Endothelial cell of umbilical vein (primary cell): Measurements from ENCODE around the gene LSR. TPM values are rescaled to one million over a fixed set of nuclear protein-coding genes. Genes with fewer than 3 reads are reported as not detected.

Source experiments
- BruUV-seq: library from RNA; stranded (reverse); fragments of 400-500 nt; replicated peaks from 2 replicates; lab custom pipeline; 2021; lab: Mats Ljungman, UMichigan
- CTCF ChIA-PET: fragments of 300-600, 350-600 bp; sonication (Branson Sonifier 250); formaldehyde crosslinking; loops from one replicate; lab custom pipeline; 2021; ENCODE audit warnings: antibody characterized with exemption, inconsistent platforms; lab: Charles Lee
- POLR2A ChIA-PET: fragments of 300-600, 350-600 bp; sonication (Branson Sonifier 250); formaldehyde crosslinking; loops from one replicate; lab custom pipeline; 2021; ENCODE audit warnings: antibody characterized with exemption, inconsistent platforms; lab: Charles Lee
- DNase-seq: peaks from one replicate; pipeline ENCODE4 v3.0.0-alpha.2; 2011; ENCODE audit warnings: low read depth, low spot score
- FAIRE-seq: peaks from 2 replicates; lab custom pipeline; 2011; peaks lifted over from hg19 to GRCh38; lab: Jason Lieb, UNC
- H2AFZ ChIP-seq: 2 replicates; pipeline ENCODE4 v1.6.0; 2012; ENCODE audit warnings: low read depth, low read length, control low read depth, inconsistent platforms
- H3K27ac ChIP-seq: 2 replicates; pipeline ENCODE4 v1.5.1; 2011; ENCODE audit warnings: low read depth, mild to moderate bottlenecking, control low read depth, low read length, moderate library complexity; ENCODE audit not compliant: insufficient read depth
- H3K27me3 ChIP-seq, 2 experiments: 2 replicates each; pipeline versions ENCODE4 v1.6.0 to v1.6.1; 2011; ENCODE audit warnings: low read length in 2 of 2, mixed read lengths in 1 of 2; ENCODE audit not compliant: control insufficient read depth in 2 of 2, insufficient read depth in 2 of 2
- H3K36me3 ChIP-seq, 2 experiments: 2 replicates in 1 of 2; 3 replicates in 1 of 2; pipeline ENCODE4 v1.5.1; 2011; ENCODE audit warnings: low read length in 2 of 2, mild to moderate bottlenecking in 1 of 2, moderate library complexity in 1 of 2; ENCODE audit not compliant: control insufficient read depth in 2 of 2, insufficient read depth in 2 of 2; ENCODE audit errors: extremely low read depth in 1 of 2
- H3K4me1 ChIP-seq: 3 replicates; pipeline ENCODE4 v1.5.1; 2011; ENCODE audit warnings: mild to moderate bottlenecking, low read length; ENCODE audit not compliant: control insufficient read depth, insufficient read depth; ENCODE audit errors: extremely low read depth
- H3K4me2 ChIP-seq: 2 replicates; pipeline ENCODE4 v1.6.1; 2011; ENCODE audit warnings: low read length, control low read depth, mixed read lengths; ENCODE audit not compliant: insufficient read depth
- H3K4me3 ChIP-seq, 3 experiments: fragments of 200-600 bp in 1 of 3; sonication (generic), shearing (Covaris generic) in 1 of 3; replicated peaks in 1 of 3; 2 replicates each; pipeline ENCODE4 v1.5.1; 2011 to 2016; ENCODE audit warnings: control low read depth in 3 of 3, low read length in 3 of 3, mild to moderate bottlenecking in 2 of 3, inconsistent platforms in 1 of 3, low read depth in 1 of 3, moderate library complexity in 1 of 3; ENCODE audit not compliant: insufficient read depth in 1 of 3
- H3K79me2 ChIP-seq: 2 replicates; pipeline ENCODE4 v1.6.0; 2012; ENCODE audit warnings: low read length, inconsistent platforms; ENCODE audit not compliant: control insufficient read depth, insufficient read depth
- H3K9ac ChIP-seq: replicated peaks from 2 replicates; pipeline ENCODE3; 2011; ENCODE audit warnings: low read length, control low read depth; ENCODE audit not compliant: insufficient read depth; ENCODE audit errors: extremely low read depth
- H3K9me1 ChIP-seq: replicated peaks from 3 replicates; pipeline ENCODE4 v1.6.0; 2011; ENCODE audit warnings: mild to moderate bottlenecking, low read length; ENCODE audit not compliant: control insufficient read depth, insufficient read depth; ENCODE audit errors: extremely low read depth
- H3K9me3 ChIP-seq: replicated peaks from 2 replicates; pipeline ENCODE4 v1.5.1; 2012; ENCODE audit warnings: low read length, inconsistent platforms; ENCODE audit not compliant: control insufficient read depth, insufficient read depth
- H4K20me1 ChIP-seq: replicated peaks from 2 replicates; pipeline ENCODE3; 2011; ENCODE audit warnings: mild to moderate bottlenecking, low read length; ENCODE audit not compliant: control insufficient read depth, insufficient read depth; ENCODE audit errors: extremely low read depth
- CTCF ChIP-seq, 2 donors: IDR thresholded peaks; 1 replicate in 1 of 2; 2 replicates in 1 of 2; pipeline ENCODE4 v1.5.1; 2011; ENCODE audit warnings: low read length in 2 of 2, mild to moderate bottlenecking in 2 of 2, moderate library complexity in 2 of 2, control low read depth in 1 of 2, inconsistent platforms in 1 of 2, low read depth in 1 of 2; ENCODE audit not compliant: insufficient read depth in 1 of 2; ENCODE audit errors: extremely low read depth in 1 of 2
- EZH2 ChIP-seq: IDR thresholded peaks from 2 replicates; pipeline ENCODE4 v1.6.1; 2012; ENCODE audit warnings: borderline replicate concordance, low read depth, mild to moderate bottlenecking, moderate library complexity, low read length, inconsistent platforms; ENCODE audit not compliant: severe bottlenecking
- FOS ChIP-seq: IDR thresholded peaks from 2 replicates; pipeline ENCODE4 v1.6.1; 2011; ENCODE audit warnings: mild to moderate bottlenecking, low read length, moderate library complexity, borderline replicate concordance; ENCODE audit not compliant: insufficient read depth
- GATA2 ChIP-seq: IDR thresholded peaks from 2 replicates; pipeline ENCODE4 v1.7.0; 2011; ENCODE audit warnings: low read depth, mild to moderate bottlenecking, moderate library complexity, mixed read lengths, low read length; ENCODE audit not compliant: insufficient read length, insufficient read depth
- JUN ChIP-seq: IDR thresholded peaks from 2 replicates; pipeline ENCODE4 v1.6.1; 2011; ENCODE audit warnings: borderline replicate concordance, low read depth; ENCODE audit not compliant: insufficient read length, insufficient read depth
- MAX ChIP-seq: IDR thresholded peaks from 2 replicates; pipeline ENCODE4 v1.6.1; 2011; ENCODE audit not compliant: insufficient read depth, insufficient read length
- MYC ChIP-seq: IDR thresholded peaks from one replicate; pipeline ENCODE4 v1.6.1; 2011; ENCODE audit warnings: mild to moderate bottlenecking, low read depth, low read length
- POLR2A ChIP-seq: IDR thresholded peaks from 2 replicates; pipeline ENCODE4 v1.6.1; 2012; ENCODE audit warnings: low read depth, mild to moderate bottlenecking, control low read depth, low read length
- POLR2AphosphoS5 ChIP-seq: IDR thresholded peaks from 2 replicates; pipeline ENCODE4 v1.6.1; 2012; ENCODE audit warnings: low read depth, mild to moderate bottlenecking, control low read depth, low read length, moderate library complexity; ENCODE audit not compliant: insufficient read depth
- dilution Hi-C: fragments of 300-500 bp; cut with MboI; formaldehyde crosslinking; loops from one replicate; pipeline ENCODE4 v1.15.0; 2019; ENCODE audit warnings: low sequenced_read_pairs; ENCODE audit not compliant: extremely low pct_ligation_motif_present
- intact Hi-C: fragments of 100-400 bp; cut with micrococcal nuclease; formaldehyde crosslinking; loops from one replicate; pipeline ENCODE4 v1.10.0; 2022
- polyA plus RNA-seq, 4 experiments: library from polyadenylated mRNA; depleted of rRNA in 3 of 4; stranded (reverse) in 3 of 4; unstranded in 1 of 4; fragments of >200 nt; gene quantifications; 2 replicates each; pipeline versions ENCODE4 v1.2.1 to v1.2.3, GENCODE V29; 2011 to 2012; ENCODE audit warnings: missing spikeins in 1 of 4
- total RNA-seq: library from RNA; stranded (reverse); gene quantifications from 2 replicates; pipeline ENCODE4 v1.2.3, GENCODE V29; 2021

LSR gene
- total and polyA plus RNA-seq, 2 donors (not counting 3 experiments of a cell fraction or from before 2014, with no cell fraction given) = 0.76 to 1.0 TPM

GRCh38 chr19:35264268-35265125, 15.7 kb downstream of the LSR start:
- H3K4me3 ChIP-seq = no peak overlapping the region
- BruUV-seq = no TSS peak
- H3K27me3 ChIP-seq = no peaks in the 10 kb centered on the region
- no peaks in the 10 kb centered on the region for H3K9me3 ChIP-seq
- peaks cover 3% of the 10 kb centered on the region for H3K79me2 ChIP-seq
- dilution Hi-C loops (no loop called here), intact Hi-C loops (loop anchor here (5.0 to 10.0 kb wide), 2 partner anchors 52 to 230 kb away; partner anchors contain the start of gene SCN1B)
- ChIA-PET POLR2A (no interaction called here), CTCF (interaction anchor here (1.6 kb wide), 1 partner anchor 123 kb away, joined by 4 read pairs; no protein-coding TSS in a partner anchor)
- no peak for TF ChIP-seq EZH2
- no peak for TF ChIP-seq JUN
- TF ChIP-seq GATA2 = no peak
- TF ChIP-seq CTCF (IDR thresholded peaks at IDR 0.05; ENCODE audit: extremely low read depth in 1 of 2, insufficient read depth in 1 of 2, low read depth in 1 of 2, low read length in 2 of 2) = no peak
- TF ChIP-seq MAX = no peak
- no peak for TF ChIP-seq FOS
- TF ChIP-seq POLR2AphosphoS5 = no peak
- no peak for TF ChIP-seq MYC
- no peak for TF ChIP-seq POLR2A
- H3K4me2 ChIP-seq = no peak overlapping the region
- H4K20me1 ChIP-seq = no peaks in the 10 kb centered on the region
- peaks cover 4% of the 10 kb centered on the region for H3K4me1 ChIP-seq
- DNase-seq (no peak), FAIRE-seq (no peak)
- no peak overlapping the region for H3K9ac ChIP-seq
- no peaks in the 10 kb centered on the region for H3K9me1 ChIP-seq
- H2AFZ ChIP-seq = no peak overlapping the region
- H3K27ac ChIP-seq = no peak overlapping the region
- no peaks in the 10 kb centered on the region for H3K36me3 ChIP-seq
